ENCODE results near the gene LMBR1L.

The LMBR1L gene

GRCh38 chr12:49051777-49052438, 58.7 kb downstream of the LMBR1L start:
- DNase-seq: no peak

GRCh38 chr12:49051373-49051764, 59.3 kb downstream of the LMBR1L start:
- DNase-seq: no peak

- DNase-seq: no peak
Measured at GRCh38 chr12:49050507-49051372, 59.9 kb downstream of the LMBR1L start.

GRCh38 chr12:49049566-49050224, 61.0 kb downstream of the LMBR1L start:
- DNase-seq: peak; percentile 82

GRCh38 chr12:49048953-49049352, 61.7 kb downstream of the LMBR1L start:
- DNase-seq: no peak

Data from EL (cell line).